ACC112 (cell line): ENCODE measurements around the gene EDN3.

Experiments used
- H2AFZ ChIP-seq: fragments of 200-600 bp; sonication (generic); one replicate; pipeline ENCODE4 v1.6.0; 2017; ENCODE audit warnings: antibody characterized with exemption, low read length; ENCODE audit not compliant: unreplicated experiment
- H3K27ac ChIP-seq: fragments of 200-600 bp; sonication (generic); 2 replicates; pipeline ENCODE4 v1.5.1; 2014; ENCODE audit warnings: low read depth, mild to moderate bottlenecking, antibody characterized with exemption, low read length, moderate library complexity
- H3K27me3 ChIP-seq: fragments of 200-600 bp; sonication (generic); 2 replicates; pipeline ENCODE4 v1.6.1; 2014; ENCODE audit warnings: mild to moderate bottlenecking, antibody characterized with exemption, low read length, moderate library complexity, mixed read lengths; ENCODE audit not compliant: insufficient read depth
- H3K36me3 ChIP-seq: fragments of 200-600 bp; sonication (generic); 2 replicates; pipeline ENCODE4 v1.6.1; 2016; ENCODE audit warnings: mild to moderate bottlenecking, antibody characterized with exemption, low read length, moderate library complexity, mixed read lengths; ENCODE audit not compliant: insufficient read depth
- H3K4me1 ChIP-seq: fragments of 200-600 bp; sonication (generic); one replicate; pipeline ENCODE4 v1.6.1; 2016; ENCODE audit warnings: low read length, mixed read lengths; ENCODE audit not compliant: insufficient read depth, unreplicated experiment, control insufficient read depth
- H3K4me3 ChIP-seq: fragments of 200-600 bp; sonication (generic); 2 replicates; pipeline ENCODE4 v1.5.1; 2014; ENCODE audit warnings: mild to moderate bottlenecking, low read depth, low read length
- H3K79me2 ChIP-seq: fragments of 200-600 bp; sonication (generic); one replicate; pipeline ENCODE4 v1.6.0; 2016; ENCODE audit warnings: low read length; ENCODE audit not compliant: control insufficient read depth, unreplicated experiment, insufficient read depth

Gene EDN3

GRCh38 chr20:59322585-59323454 is 22.4 kb downstream of the EDN3 start:
- Histone ChIP-seq H2AFZ (no peak overlapping the region), H3K27me3 (no peaks in the 10 kb centered on the region), H3K4me3 (no peak overlapping the region), H3K27ac (no peak overlapping the region), H3K4me1 (no peaks in the 10 kb centered on the region), H3K79me2 (no peaks in the 10 kb centered on the region), H3K36me3 (no peaks in the 10 kb centered on the region)

- no peak overlapping the region for H2AFZ ChIP-seq
- no peaks in the 10 kb centered on the region for H3K79me2 ChIP-seq
- H3K4me1 ChIP-seq, result no peaks in the 10 kb centered on the region
- no peaks in the 10 kb centered on the region for H3K27me3 ChIP-seq
- H3K36me3 ChIP-seq, result no peaks in the 10 kb centered on the region
- no peak overlapping the region for H3K4me3 ChIP-seq
- no peak overlapping the region for H3K27ac ChIP-seq
These were observed 23.3 kb downstream of the EDN3 start for GRCh38 chr20:59323731-59324130.

- Histone ChIP-seq H3K4me3 (no peak overlapping the region), H2AFZ (no peak overlapping the region), H3K79me2 (no peaks in the 10 kb centered on the region), H3K27me3 (no peaks in the 10 kb centered on the region), H3K4me1 (no peaks in the 10 kb centered on the region), H3K36me3 (no peaks in the 10 kb centered on the region), H3K27ac (no peak overlapping the region)
These were observed 24.2 kb downstream of the EDN3 start for GRCh38 chr20:59324521-59325141.

GRCh38 chr20:59325142-59325523 is 24.7 kb downstream of the EDN3 start:
- Histone ChIP-seq H3K4me3 (no peak overlapping the region), H2AFZ (no peak overlapping the region), H3K4me1 (no peaks in the 10 kb centered on the region), H3K36me3 (no peaks in the 10 kb centered on the region), H3K27me3 (no peaks in the 10 kb centered on the region), H3K79me2 (no peaks in the 10 kb centered on the region), H3K27ac (no peak overlapping the region)

GRCh38 chr20:59326188-59326587 is 25.8 kb downstream of the EDN3 start:
- Histone ChIP-seq H3K27me3 (no peaks in the 10 kb centered on the region), H3K36me3 (no peaks in the 10 kb centered on the region), H3K4me3 (no peak overlapping the region), H2AFZ (no peak overlapping the region), H3K4me1 (no peaks in the 10 kb centered on the region), H3K79me2 (no peaks in the 10 kb centered on the region), H3K27ac (no peak overlapping the region)

- H3K27ac ChIP-seq, result no peak overlapping the region
- no peak overlapping the region for H3K4me3 ChIP-seq
- H3K27me3 ChIP-seq, result no peaks in the 10 kb centered on the region
- H3K4me1 ChIP-seq, result no peaks in the 10 kb centered on the region
- H3K36me3 ChIP-seq, result no peaks in the 10 kb centered on the region
- no peak overlapping the region for H2AFZ ChIP-seq
- H3K79me2 ChIP-seq, result no peaks in the 10 kb centered on the region
These were observed 27.7 kb downstream of the EDN3 start for GRCh38 chr20:59328071-59328470.

GRCh38 chr20:59331721-59332329 is 31.4 kb downstream of the EDN3 start:
- H3K27me3 ChIP-seq, result no peaks in the 10 kb centered on the region
- no peak overlapping the region for H3K4me3 ChIP-seq
- no peaks in the 10 kb centered on the region for H3K36me3 ChIP-seq
- H3K79me2 ChIP-seq, result no peaks in the 10 kb centered on the region
- H3K27ac ChIP-seq, result no peak overlapping the region
- no peaks in the 10 kb centered on the region for H3K4me1 ChIP-seq
- no peak overlapping the region for H2AFZ ChIP-seq

- Histone ChIP-seq H3K27ac (no peak overlapping the region), H3K4me3 (no peak overlapping the region), H3K79me2 (no peaks in the 10 kb centered on the region), H3K4me1 (no peaks in the 10 kb centered on the region), H3K27me3 (no peaks in the 10 kb centered on the region), H2AFZ (no peak overlapping the region), H3K36me3 (no peaks in the 10 kb centered on the region)
These were observed 32.9 kb downstream of the EDN3 start for GRCh38 chr20:59333260-59333845.

- H3K27ac ChIP-seq, result no peak overlapping the region
- H3K27me3 ChIP-seq, result no peaks in the 10 kb centered on the region
- H3K36me3 ChIP-seq, result no peaks in the 10 kb centered on the region
- no peak overlapping the region for H2AFZ ChIP-seq
- no peaks in the 10 kb centered on the region for H3K4me1 ChIP-seq
- H3K79me2 ChIP-seq, result no peaks in the 10 kb centered on the region
- H3K4me3 ChIP-seq, result no peak overlapping the region
These were observed 33.5 kb downstream of the EDN3 start for GRCh38 chr20:59333951-59334350.

- H3K79me2 ChIP-seq, result no peaks in the 10 kb centered on the region
- no peak overlapping the region for H3K4me3 ChIP-seq
- no peak overlapping the region for H2AFZ ChIP-seq
- no peaks in the 10 kb centered on the region for H3K36me3 ChIP-seq
- H3K27me3 ChIP-seq, result no peaks in the 10 kb centered on the region
- no peak overlapping the region for H3K27ac ChIP-seq
- H3K4me1 ChIP-seq, result no peaks in the 10 kb centered on the region
These were observed 34.4 kb downstream of the EDN3 start for GRCh38 chr20:59334651-59335300.
